ENCODE measurements around the gene MYH11.

DNA sequence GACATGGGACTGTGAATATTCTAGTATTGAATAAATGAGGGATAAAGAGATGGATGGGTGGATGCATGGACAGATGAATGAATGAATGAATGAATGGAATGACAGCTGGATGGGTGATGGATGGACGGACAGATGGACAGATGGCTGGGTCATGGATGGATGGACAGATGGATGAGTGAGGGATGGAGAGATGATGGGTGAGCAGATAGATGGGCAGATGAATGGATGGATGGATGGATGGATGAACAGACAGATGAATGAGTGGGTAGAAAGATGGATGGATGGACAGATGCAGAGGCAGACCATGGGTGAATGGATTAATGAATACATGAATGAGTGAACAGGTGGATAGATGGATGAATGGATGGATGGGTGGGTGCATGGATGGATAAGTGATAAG is 96.7 kb downstream of the MYH11 start:
- TF ChIP-seq, protein P1, sequence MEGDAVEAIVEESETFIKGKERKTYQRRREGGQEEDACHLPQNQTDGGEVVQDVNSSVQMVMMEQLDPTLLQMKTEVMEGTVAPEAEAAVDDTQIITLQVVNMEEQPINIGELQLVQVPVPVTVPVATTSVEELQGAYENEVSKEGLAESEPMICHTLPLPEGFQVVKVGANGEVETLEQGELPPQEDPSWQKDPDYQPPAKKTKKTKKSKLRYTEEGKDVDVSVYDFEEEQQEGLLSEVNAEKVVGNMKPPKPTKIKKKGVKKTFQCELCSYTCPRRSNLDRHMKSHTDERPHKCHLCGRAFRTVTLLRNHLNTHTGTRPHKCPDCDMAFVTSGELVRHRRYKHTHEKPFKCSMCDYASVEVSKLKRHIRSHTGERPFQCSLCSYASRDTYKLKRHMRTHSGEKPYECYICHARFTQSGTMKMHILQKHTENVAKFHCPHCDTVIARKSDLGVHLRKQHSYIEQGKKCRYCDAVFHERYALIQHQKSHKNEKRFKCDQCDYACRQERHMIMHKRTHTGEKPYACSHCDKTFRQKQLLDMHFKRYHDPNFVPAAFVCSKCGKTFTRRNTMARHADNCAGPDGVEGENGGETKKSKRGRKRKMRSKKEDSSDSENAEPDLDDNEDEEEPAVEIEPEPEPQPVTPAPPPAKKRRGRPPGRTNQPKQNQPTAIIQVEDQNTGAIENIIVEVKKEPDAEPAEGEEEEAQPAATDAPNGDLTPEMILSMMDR (IDR thresholded peaks at IDR 0.05; ENCODE audit: poor library complexity, severe bottlenecking), result no peak
- TF ChIP-seq RAD21 (conservative IDR thresholded peaks at IDR 0.05), result no peak

All from neural cell (in vitro differentiated cells).